HEK293 (cell line): ENCODE results near the gene KPNA1.

ENCODE experiments used
- CTCF ChIP-seq: fragments of 450-650 bp; formaldehyde crosslinking; IDR thresholded peaks from 2 replicates; pipeline ENCODE4 v1.5.1; 2016; ENCODE audit warnings: missing biosample characterization, missing genetic modification characterization
- ZNF274 ChIP-seq, 2 experiments: fragments of 200-500 bp in 1 of 2; fragments of 450-650 bp in 1 of 2; sonication (Bioruptor generic) in 1 of 2; formaldehyde crosslinking in 1 of 2; IDR thresholded peaks; 2 replicates each; pipeline versions ENCODE4 v1.5.1 to v1.6.1; 2014 to 2016; ENCODE audit warnings: borderline replicate concordance in 1 of 2, inconsistent platforms in 1 of 2, low read length in 1 of 2, missing biosample characterization in 1 of 2, missing genetic modification characterization in 1 of 2
- ZNF521 ChIP-seq: fragments of 450-650 bp; formaldehyde crosslinking; IDR thresholded peaks from 2 replicates; pipeline ENCODE4 v1.5.1; 2017; ENCODE audit warnings: missing biosample characterization, mild to moderate bottlenecking, missing genetic modification characterization
- ZNF701 ChIP-seq: fragments of 450-650 bp; formaldehyde crosslinking; IDR thresholded peaks from 2 replicates; pipeline ENCODE4 v1.5.1; 2016; ENCODE audit warnings: missing biosample characterization, missing genetic modification characterization

- TF ChIP-seq ZNF701 = no peak
- TF ChIP-seq CTCF (tag by site-specific recombination) = no peak
- TF ChIP-seq ZNF521 (tag by site-specific recombination) = no peak
- no peak for TF ChIP-seq ZNF274 (IDR thresholded peaks at IDR 0.05; ENCODE audit: low read length)
- no peak for TF ChIP-seq ZNF274 (tag by site-specific recombination; IDR thresholded peaks at IDR 0.05; ENCODE audit: borderline replicate concordance)
Observed at GRCh38 chr3:122406198-122406597, 108.5 kb downstream of the KPNA1 start.
